Peyer's patch (tissue), 4 donors: ENCODE measurements around the gene EOMES.

Experiments
- CTCF ChIP-seq, 6 experiments: fragments of 450-650 bp in 4 of 6; fragments of 200-600 bp in 2 of 6; sonication (generic) in 1 of 6; IDR thresholded peaks; one replicate each; pipeline ENCODE4 v1.5.1; 2017 to 2019; ENCODE audit warnings: antibody characterized with exemption in 6 of 6, mild to moderate bottlenecking in 3 of 6, moderate library complexity in 1 of 6
- POLR2A ChIP-seq, 2 donors: fragments of 450-650 bp; IDR thresholded peaks; one replicate each; pipeline ENCODE4 v1.5.1; 2017; ENCODE audit warnings: antibody characterized with exemption in 2 of 2, mild to moderate bottlenecking in 2 of 2, moderate library complexity in 2 of 2

GRCh38 chr3:27730774-27731659 is 8.9 kb upstream of the EOMES start:
- TF ChIP-seq CTCF (IDR thresholded peaks at IDR 0.05) = no peak
- TF ChIP-seq POLR2A (IDR thresholded peaks at IDR 0.05) = no peak
